ENCODE measurements around the gene ZNF600.
A peak's percentile ranks its signal among the peaks of the same experiment; 100 is the strongest.
"Not testable (repeated sequence)": the region's sequence is repeated elsewhere in the genome, so short reads cannot be mapped to it uniquely, and the experiment has no call there.

ZNF600 gene

DNA sequence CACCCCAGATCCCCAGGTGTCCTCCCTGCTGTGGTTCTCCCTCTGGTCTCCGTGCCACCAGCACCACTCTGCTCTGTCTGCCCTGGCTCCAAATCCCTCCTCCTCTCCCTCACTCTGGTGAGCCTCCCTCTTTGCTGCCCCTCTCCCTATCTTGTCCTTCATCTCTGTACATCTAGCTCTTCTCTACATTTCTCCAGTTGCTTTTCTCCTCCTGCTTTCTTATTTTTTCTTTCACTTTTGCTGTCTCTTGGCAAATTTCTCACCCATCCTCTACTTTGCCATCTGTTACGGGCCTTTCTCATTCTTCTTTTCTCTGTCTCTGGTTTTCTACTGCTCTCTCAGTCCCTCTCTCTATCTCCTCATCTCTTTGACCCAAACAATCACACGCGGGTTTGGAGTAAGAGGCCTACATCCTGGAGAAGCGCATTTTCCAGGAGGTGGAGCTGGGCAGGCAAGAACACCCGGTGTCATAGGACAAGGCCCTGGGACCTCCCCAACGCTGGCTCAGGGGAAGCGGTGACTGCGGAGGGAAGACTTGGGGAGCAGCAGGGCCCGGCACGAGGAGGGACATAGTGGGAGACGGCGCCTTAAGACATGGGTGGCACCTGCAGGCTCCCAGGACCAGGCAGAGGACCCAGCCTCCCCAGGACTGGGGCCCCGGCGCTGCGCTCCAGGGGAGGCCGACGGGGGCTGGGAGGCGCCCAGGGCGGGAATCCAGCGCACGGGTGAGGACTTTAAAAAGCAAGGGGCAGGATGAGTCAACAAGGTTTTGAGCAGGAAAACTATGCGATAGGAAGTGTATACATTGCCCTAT lies 61.7 kb downstream of the ZNF600 start:
- peak overlapping the region; percentile 3 for H3K27ac Mint-ChIP-seq
- H3K4me1 Mint-ChIP-seq = peaks cover 4% of the 10 kb centered on the region
- peaks cover 78% of the 10 kb centered on the region for H3K36me3 Mint-ChIP-seq (ENCODE audit: low read depth)
- no peaks in the 10 kb centered on the region for H3K27me3 Mint-ChIP-seq
- ATAC-seq (no peak), DNase-seq (no peak)
- no peak overlapping the region for H3K4me3 Mint-ChIP-seq
- H3K9me3 Mint-ChIP-seq = peaks cover 21% of the 10 kb centered on the region

DNA sequence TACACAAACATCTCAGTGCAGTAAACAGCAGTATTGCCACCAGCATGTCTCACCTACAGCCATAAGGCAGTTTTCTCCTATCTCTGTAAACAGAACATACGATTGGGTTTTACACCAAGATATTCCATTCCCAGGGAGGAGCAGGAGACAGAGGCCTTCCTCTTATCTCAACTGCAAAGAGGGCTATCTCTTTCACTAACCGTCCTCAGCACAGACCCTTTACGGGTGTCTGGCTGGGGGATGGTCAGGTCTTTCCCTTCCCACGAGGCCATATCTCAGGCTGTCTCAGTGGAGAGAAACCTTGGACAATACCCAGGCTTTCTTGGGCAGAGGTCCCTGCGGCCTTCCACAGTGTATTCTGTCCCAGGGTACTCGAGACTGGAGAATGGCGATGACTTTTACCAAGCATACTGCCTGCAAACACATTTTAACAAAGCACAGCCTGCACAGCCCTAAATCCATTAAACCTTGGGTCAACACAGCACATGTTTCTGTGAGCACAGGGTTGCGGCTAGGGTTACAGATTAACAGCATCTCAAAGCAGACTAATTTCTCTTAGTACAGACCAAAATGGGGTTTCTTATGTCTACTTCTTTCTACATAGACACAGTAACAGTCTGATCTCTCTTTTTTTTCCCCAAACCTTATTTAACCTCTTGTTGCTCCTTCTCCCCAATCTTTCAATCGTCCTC lies 62.5 kb downstream of the ZNF600 start:
- Mint-ChIP-seq H3K27ac (peak overlapping the region; percentile 29), H3K36me3 (ENCODE audit: low read depth) (peaks cover 80% of the 10 kb centered on the region)
- not testable (repeated sequence) for H3K27me3 Mint-ChIP-seq

DNA sequence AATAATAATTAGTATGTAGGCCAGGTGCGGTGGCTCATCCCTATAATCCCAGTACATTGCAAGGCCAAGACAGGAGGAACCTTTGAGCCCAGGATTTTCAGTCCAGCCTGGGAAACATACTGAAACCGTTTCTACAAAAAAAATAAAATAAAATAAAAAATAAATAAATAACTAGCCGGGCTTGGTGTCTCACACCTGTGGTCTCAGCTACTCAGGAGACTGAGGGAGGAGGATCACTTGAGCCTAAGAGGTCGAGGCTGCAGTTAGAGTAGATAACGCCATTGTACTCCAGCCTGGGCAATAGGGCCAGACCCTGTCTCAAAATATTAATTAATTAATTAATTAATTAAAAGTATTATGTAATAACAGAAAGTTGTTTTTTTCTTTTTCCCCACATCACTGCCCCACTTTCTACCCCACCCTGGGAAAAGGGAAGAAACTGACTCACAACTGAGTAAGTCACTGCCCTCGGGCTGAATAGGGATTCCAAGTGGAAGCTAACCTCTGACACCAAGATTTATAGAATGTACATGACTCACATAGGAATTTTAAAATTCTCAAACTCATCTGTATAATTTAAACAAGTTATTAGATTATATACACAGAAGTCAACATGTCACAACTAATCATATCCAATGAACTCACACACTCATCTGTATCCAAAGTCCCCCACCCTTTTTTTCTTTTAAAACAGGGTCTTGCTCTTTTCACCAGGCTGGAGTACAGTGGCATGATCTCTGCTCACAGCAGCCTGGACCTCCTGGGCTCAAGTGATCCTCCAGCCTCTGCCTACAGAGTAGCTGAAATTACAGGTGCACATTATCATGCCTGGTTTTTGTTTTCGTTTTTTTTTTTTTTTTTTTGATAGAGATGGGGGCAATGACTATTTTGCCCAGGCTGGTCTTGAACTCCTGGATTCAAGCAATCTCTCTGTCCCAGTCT lies 64.3 kb downstream of the ZNF600 start:
- no peak for ATAC-seq
- no peaks in the 10 kb centered on the region for H3K4me1 Mint-ChIP-seq
- H3K27ac Mint-ChIP-seq = no peak overlapping the region
- peaks cover 22% of the 10 kb centered on the region for H3K9me3 Mint-ChIP-seq
- no peaks in the 10 kb centered on the region for H3K27me3 Mint-ChIP-seq
- peaks cover 68% of the 10 kb centered on the region for H3K36me3 Mint-ChIP-seq (ENCODE audit: low read depth)
- H3K4me3 Mint-ChIP-seq = no peak overlapping the region
- DNase-seq = no peak

More for the DNA sequence above, 62.5 kb downstream of the ZNF600 start:
- not testable (repeated sequence) for H3K4me3 Mint-ChIP-seq, ATAC-seq, DNase-seq, H3K4me1 Mint-ChIP-seq
- peaks cover 22% of the 10 kb centered on the region for H3K9me3 Mint-ChIP-seq

DNA sequence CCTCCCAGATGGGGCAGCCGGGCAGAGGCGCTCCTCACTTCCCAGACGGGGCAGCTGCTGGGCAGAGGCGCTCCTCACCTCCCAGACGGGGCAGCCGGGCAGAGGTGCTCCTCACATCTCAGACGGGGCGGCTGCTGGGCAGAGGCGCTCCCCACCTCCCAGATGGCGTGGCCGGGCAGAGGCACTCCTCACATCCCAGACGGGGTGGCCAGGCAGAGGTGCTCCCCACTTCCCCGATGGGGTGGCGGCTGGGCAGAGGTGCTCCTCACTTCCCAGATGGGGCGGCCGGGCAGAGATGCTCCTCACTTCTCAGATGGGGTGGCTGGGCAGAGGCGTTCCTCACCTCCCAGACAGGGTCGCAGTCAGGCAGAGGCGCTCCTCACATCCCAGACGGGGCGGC lies 66.0 kb downstream of the ZNF600 start:
- DNase-seq, ATAC-seq, H3K4me3 Mint-ChIP-seq, H3K27ac Mint-ChIP-seq, H3K27me3 Mint-ChIP-seq: not testable (repeated sequence)
- H3K36me3 Mint-ChIP-seq (ENCODE audit: low read depth) = peaks cover 65% of the 10 kb centered on the region
- H3K4me1 Mint-ChIP-seq = peaks cover 11% of the 10 kb centered on the region
- peaks cover 22% of the 10 kb centered on the region for H3K9me3 Mint-ChIP-seq

DNA sequence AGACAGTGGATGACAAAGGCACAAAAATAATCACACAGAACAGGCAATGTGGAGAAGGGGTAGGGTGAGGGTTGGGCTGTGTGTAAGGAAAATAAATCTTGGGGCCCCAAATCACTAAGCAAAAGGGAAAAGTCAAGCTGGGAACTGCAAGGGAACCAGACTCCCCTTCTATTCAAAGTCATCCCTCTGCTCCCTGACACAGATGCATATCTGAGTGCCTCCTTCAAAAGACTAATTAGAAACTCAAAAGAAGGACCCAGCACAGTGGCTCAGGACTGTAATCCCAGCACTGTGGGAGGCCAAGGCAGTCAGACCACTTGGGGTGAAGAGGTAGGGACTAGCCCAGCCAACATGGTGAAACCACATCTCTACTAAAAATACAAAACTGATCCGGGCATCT lies 70.1 kb downstream of the ZNF600 start:
- Mint-ChIP-seq H3K4me3 (no peak overlapping the region), H3K9me3 (peaks cover 12% of the 10 kb centered on the region), H3K4me1 (peaks cover 16% of the 10 kb centered on the region), H3K36me3 (ENCODE audit: low read depth) (peaks cover 69% of the 10 kb centered on the region), H3K27ac (peak overlapping the region; percentile 68), H3K27me3 (no peaks in the 10 kb centered on the region)
- ATAC-seq = no peak
- DNase-seq = no peak

DNA sequence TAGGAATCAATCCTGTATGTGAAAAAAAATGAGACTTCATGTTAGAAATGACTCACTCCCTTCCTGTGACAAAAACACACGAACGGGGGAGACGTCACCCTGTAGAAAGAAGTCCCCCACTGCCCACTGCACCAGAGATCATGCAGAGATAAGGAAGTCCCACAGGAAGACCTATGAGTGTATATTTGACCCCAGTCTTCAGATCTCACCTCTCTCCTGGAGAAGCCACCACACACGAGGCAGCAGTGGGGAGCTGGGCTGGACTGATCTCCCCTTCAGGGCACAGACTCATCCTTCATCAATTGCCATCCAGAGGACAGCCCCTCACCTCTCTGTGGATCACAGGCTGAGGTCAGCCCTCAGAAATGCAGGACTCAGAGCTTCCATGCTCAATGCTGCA lies 70.7 kb downstream of the ZNF600 start:
- DNase-seq (peak; percentile 5), ATAC-seq (peak; percentile 77)
- Mint-ChIP-seq H3K36me3 (ENCODE audit: low read depth) (peaks cover 69% of the 10 kb centered on the region), H3K4me1 (peaks cover 16% of the 10 kb centered on the region), H3K27ac (peak overlapping the region; percentile 68), H3K9me3 (peaks cover 16% of the 10 kb centered on the region)
- H3K27me3 Mint-ChIP-seq, H3K4me3 Mint-ChIP-seq: not testable (repeated sequence)

DNA sequence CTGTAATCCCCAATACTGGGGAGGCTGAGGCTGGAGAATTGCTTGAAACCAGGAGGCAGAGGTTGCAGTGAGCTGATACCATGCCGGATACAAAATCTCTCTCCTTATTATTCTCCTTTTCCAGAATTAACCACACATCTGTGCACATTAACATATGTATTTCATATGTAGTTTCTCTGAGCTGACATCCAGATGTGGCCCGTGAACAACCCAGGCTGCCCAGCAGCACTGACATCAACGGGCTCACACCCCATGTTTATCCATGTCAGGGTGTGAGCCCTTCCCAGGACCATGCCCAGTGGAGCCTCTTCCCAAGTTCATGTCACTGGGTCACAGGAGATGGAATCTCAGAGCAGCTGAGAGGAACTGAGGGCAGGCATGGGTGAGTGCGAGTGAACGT lies 71.3 kb downstream of the ZNF600 start:
- H3K4me3 Mint-ChIP-seq, ATAC-seq, DNase-seq, H3K27me3 Mint-ChIP-seq: not testable (repeated sequence)
- Mint-ChIP-seq H3K36me3 (ENCODE audit: low read depth) (peaks cover 71% of the 10 kb centered on the region), H3K4me1 (peaks cover 16% of the 10 kb centered on the region), H3K27ac (peak overlapping the region; percentile 68), H3K9me3 (peaks cover 19% of the 10 kb centered on the region)

All from activated naive CD8-positive, alpha-beta T cell treated with anti-CD3 and anti-CD28 coated beads, Interleukin-2, amount 50 U/mL, for 24 hours (primary cell).